HG03460 (cell line): ENCODE measurements around the gene SEC24D.

Experiments
- ATAC-seq: cut with Tn5 transposase; IDR thresholded peaks from one replicate; pipeline ENCODE4 v1.9.1; 2021; ENCODE audit not compliant: unreplicated experiment

SEC24D gene

GRCh38 chr4:118729287-118730286 is 106.3 kb downstream of the SEC24D start:
- ATAC-seq = no peak

GRCh38 chr4:118727360-118727759 is 108.6 kb downstream of the SEC24D start:
- ATAC-seq = no peak

GRCh38 chr4:118723369-118723768 is 112.6 kb downstream of the SEC24D start:
- no peak for ATAC-seq

- ATAC-seq = no peak
Measured at GRCh38 chr4:118721752-118722151, 114.2 kb downstream of the SEC24D start.

- ATAC-seq = no peak
Measured at GRCh38 chr4:118718511-118719170, 117.3 kb downstream of the SEC24D start.

- ATAC-seq = no peak
Measured at GRCh38 chr4:118716304-118716703, 119.6 kb downstream of the SEC24D start.

- no peak for ATAC-seq
Measured at GRCh38 chr4:118714682-118715081, 121.2 kb downstream of the SEC24D start.

- no peak for ATAC-seq
Measured at GRCh38 chr4:118712872-118713271, 123.1 kb downstream of the SEC24D start.

- no peak for ATAC-seq
Measured at GRCh38 chr4:118711052-118711451, 124.9 kb downstream of the SEC24D start.

GRCh38 chr4:118703118-118703517 is 132.8 kb downstream of the SEC24D start:
- no peak for ATAC-seq

GRCh38 chr4:118684873-118685811 is 150.8 kb downstream of the SEC24D start, which contains the start of gene METTL14:
METTL14 (plus strand) TSS chr4:118685392; CDS start chr4:118685535, 143 bp downstream.
- ATAC-seq = peak; percentile 100

- no peak for ATAC-seq
Measured at GRCh38 chr4:118683513-118683912, 152.4 kb downstream of the SEC24D start.

- ATAC-seq = no peak
Measured at GRCh38 chr4:118682928-118683327, 153.0 kb downstream of the SEC24D start.

- no peak for ATAC-seq
Measured at GRCh38 chr4:118680808-118681207, 155.1 kb downstream of the SEC24D start.

- ATAC-seq = no peak
Measured at GRCh38 chr4:118676128-118676527, 159.8 kb downstream of the SEC24D start.
